Medulla oblongata (tissue), 1 donor: ENCODE data around the gene FADD.
"Not testable (repeated sequence)": the region's sequence is repeated elsewhere in the genome, so short reads cannot be mapped to it uniquely, and the experiment has no call there.

ENCODE experiments used
- DNase-seq: peaks from one replicate; pipeline ENCODE4 v3.0.0-alpha.2; 2015; ENCODE audit errors: extremely low spot score

FADD gene

DNA sequence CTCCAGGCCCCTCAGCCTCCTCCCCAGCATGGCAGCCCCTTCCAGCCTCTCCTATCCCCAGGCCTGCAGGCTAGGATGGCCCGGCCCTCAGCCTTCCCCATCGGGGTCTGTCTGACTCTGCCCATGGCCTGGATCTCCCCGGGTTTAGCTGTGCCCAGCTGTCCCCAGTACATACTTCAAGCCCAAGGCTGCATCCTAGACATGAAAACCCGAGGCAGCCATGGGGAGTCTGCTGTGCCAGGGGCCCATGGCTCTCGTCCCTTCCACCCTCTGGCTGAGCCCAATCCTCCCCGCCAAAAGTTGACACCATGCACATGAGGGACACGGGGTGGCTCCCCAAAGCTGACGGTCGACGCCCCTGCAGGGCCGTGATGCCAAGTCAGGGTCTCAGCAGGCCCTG lies 22.2 kb upstream of the FADD start:
- no peak for DNase-seq

DNA sequence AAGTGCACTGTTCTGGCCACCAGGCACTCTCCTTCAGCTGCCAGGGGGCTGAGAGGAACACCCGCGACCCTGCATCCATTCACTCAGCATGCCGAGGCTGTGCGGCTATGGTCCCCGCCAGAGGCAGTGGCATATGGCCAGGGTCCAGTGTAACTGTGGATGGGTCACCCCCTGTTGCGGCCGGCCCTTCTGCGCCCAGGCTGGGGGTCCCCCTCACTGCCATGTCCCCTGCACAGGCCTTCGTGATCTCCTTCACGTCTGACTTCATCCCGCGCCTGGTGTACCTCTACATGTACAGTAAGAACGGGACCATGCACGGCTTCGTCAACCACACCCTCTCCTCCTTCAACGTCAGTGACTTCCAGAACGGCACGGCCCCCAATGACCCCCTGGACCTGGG lies 20.8 kb upstream of the FADD start:
- no peak for DNase-seq

DNA sequence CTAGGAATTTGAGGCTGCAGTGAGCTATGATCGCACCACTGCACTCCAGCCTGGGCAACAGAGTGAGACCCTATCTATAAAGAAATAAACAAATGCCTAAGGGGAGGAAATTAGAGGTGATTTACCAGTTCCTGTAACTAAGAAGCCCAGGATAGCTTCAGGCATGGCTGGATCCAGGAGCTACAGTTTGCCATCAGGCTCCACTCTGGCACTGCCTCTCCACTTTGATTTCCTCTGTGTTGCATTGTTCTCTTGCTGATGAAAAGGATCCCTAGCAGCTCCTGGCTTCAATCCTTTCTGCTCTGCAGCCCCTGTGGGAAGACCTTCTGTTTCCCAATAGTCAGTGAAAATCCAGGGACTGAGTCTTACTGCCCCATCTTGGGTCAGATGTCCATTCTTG lies 20.1 kb upstream of the FADD start:
- no peak for DNase-seq

DNA sequence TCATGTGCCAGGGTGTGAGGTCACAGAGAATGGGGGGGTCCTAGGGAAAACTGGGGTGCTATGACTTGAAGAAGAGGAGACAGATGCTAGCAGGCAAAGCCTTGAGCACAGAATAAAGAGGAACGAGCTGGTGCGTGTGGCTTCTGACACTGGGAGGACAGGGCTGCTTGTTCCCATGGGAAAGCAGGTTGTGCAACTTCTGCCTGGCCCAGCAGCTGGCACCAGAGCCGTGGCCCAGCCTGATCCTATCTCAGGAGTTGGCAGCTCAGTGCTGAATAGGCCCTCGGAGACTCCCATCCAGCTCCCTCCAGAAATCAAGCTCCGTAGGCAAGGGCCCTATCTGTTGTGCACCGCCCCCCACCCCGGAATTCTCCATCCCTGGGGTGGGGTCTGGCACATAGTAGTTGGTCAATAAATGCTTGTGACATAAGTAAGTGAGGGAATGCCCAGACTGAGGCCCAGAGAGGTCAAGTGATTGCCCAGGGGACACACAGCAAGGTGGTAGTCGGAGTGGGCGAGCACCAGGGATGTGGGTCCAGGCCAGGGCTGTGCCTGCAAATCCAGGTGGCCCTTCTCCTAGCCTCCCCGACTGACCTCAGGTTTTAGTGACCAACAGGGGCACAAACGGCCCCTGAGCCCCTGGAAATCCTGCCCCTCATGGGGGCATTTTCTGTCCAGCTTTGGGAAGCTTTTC lies 19.5 kb upstream of the FADD start:
- no peak for DNase-seq

DNA sequence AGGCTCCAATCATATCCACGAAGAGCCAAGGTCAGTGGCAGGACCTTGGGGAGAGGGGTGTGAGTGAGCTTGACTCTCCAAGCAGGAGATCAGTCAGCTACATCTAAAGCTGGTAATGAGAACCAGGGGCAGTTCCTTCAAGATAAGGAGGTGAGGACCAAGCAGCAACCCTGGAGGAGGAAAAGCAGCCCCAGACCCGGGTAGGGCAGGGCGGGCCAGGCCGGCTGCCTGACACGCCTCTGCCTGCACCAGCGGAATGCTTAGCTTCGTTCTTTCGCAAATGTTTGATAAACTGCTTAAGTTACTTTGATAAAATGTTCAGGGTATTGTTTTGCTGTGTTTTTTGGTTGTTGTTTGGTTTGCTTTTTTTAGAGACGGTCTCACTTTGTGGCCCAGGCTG lies 18.7 kb upstream of the FADD start:
- DNase-seq, result no peak

DNA sequence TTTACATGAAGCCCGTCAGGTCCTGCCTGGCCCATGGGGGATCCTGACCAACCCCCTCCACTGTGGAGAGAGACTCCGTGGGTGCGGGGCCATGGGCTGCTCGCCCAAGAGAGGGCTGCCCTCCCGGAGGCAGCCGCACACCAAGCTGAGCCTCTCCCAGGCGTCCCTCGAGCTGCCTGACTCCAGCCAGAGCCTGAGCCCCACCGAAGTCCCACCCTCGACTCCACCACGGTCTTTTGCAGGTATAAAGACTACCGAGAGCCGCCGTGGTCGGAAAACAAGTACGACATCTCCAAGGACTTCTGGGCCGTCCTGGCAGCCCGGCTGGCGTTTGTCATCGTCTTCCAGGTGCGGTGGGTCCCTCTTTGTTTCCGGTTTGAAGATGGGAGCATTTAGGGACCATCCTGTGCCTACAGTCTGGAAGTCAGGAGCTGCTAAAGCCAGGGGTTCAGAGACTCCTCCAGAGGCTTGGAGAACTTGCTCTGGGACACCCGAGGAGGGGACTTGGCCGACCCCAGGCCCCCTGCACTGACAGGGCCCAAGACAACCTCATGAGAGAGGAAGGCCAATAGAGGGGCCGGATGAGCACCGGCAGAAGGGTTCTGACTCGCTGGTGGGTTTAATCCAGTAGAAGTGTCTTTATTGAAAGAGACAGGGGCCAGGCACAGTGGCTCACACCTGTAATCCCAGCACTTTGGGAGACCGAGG lies 17.6 kb upstream of the FADD start:
- no peak for DNase-seq

DNA sequence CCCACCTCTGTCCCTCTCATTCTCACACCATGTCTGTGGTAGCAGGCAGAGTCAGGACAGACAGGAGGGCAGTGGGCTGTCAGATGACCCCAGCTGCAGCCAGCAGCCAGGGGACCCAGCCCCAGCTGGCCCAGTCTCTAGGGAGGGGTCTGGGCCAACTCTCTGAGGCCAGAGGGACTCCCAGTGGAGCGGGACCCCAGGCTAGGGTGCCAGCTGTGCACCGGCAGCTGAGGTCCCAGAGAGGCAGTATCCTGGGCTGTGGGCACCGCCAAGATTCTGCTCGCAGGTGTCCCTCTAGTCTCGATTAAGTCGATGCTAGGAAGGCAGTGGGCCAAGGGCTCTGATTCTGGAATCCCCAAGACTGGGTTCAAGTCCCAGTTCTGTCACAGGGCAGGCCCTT lies 16.7 kb upstream of the FADD start:
- DNase-seq, result no peak

DNA sequence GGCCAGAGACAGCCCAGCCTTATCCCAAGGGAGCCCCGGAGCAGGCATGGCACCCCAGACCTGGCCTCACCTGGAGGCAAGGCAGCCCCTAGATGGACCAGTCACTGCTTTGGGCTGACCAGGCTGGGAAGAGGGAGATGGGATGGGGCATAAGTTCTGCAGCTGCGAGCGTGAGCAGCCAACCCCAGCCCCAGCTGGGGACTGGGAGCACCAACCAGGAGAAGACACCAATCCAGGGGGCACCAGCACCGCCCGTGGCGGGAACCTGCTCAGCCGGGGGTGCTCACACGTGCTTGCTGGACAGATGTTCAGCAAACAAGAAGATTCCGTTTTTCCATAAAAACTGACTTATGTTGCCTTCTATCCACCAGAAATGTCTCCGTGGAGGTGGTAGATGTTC lies 16.2 kb upstream of the FADD start:
- DNase-seq, result no peak

DNA sequence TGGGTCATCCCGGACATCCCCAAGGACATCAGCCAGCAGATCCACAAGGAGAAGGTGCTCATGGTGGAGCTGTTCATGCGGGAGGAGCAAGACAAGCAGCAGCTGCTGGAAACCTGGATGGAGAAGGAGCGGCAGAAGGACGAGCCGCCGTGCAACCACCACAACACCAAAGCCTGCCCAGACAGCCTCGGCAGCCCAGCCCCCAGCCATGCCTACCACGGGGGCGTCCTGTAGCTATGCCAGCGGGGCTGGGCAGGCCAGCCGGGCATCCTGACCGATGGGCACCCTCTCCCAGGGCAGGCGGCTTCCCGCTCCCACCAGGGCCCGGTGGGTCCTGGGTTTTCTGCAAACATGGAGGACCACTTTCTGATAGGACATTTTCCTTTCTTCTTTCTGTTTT lies 15.3 kb upstream of the FADD start:
- DNase-seq, result no peak

DNA sequence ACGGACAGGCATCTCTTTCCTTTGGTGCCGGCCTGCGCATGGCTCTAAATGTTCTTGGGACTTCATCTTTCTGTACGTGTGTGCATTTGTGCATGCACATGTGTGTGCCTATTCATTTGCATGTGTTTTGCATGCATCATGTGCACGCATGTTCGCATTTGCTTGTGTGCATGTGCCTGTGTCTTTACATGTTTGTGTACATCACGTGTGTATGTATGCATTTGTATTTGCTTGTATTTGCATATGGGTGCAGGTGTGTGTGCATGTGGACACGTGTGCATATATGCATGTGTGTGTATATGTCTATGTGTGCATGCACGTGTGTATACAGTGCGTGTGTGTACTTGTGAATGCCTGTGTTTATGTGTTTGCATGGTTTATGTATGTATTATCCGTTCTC lies 13.5 kb upstream of the FADD start:
- DNase-seq, result no peak

DNA sequence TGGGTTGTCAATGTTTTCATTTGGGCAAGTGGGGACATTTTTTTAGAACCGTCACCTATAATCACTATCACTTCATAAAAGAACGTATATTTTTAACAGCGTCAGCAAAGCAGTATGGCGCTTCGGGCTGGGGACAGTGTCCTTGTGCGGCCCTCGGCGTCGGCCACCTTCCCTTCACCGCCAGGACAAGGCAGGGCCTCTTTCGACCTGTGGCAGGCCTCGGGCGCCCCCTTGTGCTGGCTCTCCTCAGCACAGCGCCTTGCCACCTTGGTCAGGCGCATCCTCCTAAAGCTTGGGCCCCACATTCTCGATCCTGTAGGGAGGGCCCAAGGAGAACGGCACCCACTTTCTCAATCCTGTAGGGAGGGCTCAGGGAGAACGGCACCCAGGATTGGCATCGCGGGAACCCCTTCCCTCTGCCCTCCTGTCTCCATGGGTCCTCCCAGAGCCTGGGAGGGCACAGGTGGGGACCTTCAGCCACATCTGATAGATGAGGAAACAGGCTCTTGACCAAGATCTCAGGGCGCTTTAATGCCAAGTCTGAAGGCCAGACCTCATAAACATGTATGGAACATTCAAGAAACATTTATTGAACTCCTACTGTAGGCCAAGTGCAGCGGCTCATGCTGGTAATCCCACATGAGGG lies 11.5 kb upstream of the FADD start:
- DNase-seq, result peak; percentile 43

DNA sequence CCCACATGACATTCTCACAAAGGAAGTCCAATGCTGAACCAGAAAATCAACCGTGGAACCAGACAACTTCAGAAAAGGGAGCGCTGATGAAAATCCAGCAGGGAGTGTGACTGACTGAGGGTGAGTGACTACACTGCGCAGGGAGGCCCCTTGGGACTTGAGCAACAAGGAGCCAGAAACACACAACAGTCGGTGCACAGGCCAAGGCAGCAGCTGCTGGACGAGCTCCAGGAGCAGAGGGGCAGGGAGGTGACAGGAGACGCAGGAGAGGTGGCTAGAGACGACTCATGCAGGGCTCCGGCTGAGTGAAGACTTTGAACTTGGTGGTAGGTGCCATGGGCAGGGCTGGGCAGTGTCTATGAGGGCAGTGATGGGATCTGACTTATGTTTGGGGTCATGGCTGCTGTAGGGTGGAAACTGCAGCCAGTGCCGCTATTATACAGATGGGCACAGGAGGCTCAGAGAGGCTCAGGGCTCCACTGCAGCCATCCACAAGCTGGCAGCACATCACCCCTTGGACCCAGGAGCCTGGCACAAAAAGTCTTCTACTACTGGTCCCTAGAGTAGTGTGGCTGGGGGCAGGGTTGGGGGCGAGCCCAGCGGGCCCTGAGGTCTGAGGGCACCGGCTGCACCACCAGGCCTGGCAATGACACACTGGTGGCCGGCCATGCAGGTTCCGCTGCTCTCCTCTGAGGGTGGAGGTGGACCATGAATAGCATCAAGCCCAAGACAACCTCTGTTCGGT lies 10.3 kb upstream of the FADD start:
- DNase-seq, result no peak

DNA sequence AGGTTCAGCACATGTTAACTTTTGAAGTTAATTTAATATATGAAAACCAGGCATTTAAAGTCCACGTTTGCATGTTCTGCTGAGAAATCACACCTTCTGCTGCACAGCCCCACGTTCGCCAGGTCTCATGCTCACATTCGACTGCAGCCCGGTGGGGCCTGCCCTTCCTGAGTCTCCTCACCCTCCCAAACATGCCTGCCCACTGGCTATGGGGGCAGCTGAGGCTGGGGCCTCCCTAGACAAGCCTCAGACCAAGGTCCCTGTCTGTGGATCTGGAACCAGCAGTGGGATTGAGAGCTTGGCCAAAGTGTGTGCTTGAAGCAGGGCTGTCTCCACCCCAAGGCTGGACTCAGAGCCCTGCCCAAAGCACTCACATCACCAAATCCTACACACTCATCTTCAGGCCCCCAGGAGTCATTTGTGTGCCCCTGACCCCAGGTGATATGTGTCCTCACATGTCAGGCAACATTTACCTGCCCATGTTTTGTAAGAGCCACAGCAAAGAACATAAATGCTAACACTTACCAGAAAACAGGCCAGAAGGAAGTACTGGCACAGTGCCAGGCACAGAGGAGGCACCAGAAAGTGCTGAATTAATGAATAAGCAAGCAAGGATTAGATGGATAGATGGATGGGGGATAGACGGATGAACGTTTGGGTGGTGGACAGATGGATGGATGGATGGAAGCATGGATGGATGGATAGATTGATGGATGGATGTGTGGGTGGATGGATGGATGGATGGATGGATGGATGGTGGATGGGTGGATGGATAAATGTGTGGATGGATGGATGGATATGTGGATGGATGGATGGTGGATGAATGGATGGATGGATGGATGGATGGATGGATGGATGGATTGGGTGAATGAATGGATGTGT lies 9.4 kb upstream of the FADD start:
- DNase-seq, result no peak

DNA sequence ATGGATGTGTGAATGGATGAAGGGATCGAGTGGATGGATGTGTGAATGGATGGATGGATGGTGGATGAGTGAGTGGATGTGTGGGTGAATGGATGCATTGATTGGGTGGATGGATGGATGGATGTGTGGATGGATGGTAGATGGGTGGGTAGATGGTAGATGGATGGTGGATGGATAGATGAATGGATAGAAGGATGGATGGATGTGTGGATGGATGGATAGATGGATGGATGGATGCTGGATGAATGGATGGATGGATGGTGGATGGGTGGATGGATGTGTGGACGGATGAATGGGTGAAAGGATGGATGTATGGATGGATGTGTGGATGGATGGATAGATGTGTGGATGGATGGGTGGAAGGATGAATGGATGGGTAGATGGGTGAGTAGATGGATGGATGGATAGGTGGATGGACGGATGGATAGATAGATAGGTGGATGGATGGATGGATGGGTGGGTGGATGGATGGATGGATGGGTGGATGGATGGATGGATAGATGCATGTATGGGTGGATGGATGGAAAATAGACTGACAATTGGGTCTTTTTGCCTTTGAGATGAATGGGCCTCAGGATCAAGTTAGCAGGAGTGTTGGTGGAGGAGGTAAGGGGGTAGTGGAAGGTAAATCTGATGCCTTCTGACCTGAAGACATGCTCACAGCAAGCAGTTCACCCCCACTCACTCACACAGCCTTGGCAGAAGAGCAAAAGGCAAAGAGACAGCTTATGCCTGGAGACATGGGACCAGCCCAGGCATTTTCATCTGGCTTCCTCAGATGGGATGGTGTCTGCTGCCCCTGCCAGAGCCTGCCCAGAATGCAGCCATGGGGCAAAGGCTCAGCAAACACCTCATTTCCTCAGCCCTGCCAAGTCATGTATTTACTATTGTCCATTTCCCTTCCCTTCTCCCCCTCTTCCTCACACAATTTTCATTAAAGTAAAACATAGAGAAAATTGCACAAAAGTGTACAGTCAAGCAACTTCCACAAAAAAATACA lies 8.0 kb upstream of the FADD start:
- no peak for DNase-seq

DNA sequence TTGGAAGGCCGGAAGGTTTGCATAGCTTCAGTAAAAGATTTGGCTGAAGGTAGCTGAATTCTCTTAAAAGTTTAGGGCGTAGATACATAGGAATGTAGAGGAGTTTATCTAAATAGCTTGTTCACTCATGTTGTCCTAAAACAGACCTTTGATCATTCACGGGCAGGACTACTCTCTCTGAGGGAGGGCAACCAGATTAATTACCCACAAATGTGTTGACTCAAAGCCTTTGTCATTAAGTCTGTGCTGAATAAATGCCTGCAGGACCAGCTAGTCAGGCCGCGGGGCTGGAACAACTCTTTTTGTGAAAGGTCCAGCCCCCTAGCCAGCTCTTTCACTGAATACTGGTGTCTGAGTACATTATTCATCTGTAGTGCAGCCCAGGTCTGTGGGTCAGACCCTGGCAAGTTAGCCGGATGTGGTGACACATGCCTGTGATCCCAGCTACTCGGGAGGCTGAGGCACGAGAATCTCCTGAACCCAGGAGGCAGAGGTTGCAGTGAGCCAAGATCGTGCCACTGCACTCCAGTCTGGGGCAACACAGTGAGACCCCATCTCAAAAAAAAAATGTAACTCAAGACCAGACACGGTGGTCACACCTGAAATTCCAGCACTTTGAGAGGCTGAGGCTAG lies 2.8 kb upstream of the FADD start:
- DNase-seq, result no peak

DNA sequence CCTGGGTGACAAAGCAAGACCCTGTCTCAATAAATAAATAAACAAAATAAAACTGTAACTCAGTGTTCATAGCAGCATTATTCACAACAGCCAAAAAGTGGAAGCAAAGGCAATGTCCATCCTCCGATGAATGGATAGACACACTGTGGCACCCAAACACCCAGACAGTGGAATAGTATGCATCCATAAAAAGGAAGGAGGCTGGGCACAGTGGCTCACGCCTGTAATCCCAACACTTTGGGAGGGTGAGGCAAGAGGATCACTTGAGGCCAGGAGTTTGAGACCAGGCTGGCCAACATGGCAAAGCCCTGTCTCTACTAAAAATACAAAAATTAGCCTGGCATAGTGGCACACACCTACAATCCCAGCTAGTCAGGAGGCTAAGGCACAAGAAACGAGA lies 2.0 kb upstream of the FADD start:
- DNase-seq, result not testable (repeated sequence)

DNA sequence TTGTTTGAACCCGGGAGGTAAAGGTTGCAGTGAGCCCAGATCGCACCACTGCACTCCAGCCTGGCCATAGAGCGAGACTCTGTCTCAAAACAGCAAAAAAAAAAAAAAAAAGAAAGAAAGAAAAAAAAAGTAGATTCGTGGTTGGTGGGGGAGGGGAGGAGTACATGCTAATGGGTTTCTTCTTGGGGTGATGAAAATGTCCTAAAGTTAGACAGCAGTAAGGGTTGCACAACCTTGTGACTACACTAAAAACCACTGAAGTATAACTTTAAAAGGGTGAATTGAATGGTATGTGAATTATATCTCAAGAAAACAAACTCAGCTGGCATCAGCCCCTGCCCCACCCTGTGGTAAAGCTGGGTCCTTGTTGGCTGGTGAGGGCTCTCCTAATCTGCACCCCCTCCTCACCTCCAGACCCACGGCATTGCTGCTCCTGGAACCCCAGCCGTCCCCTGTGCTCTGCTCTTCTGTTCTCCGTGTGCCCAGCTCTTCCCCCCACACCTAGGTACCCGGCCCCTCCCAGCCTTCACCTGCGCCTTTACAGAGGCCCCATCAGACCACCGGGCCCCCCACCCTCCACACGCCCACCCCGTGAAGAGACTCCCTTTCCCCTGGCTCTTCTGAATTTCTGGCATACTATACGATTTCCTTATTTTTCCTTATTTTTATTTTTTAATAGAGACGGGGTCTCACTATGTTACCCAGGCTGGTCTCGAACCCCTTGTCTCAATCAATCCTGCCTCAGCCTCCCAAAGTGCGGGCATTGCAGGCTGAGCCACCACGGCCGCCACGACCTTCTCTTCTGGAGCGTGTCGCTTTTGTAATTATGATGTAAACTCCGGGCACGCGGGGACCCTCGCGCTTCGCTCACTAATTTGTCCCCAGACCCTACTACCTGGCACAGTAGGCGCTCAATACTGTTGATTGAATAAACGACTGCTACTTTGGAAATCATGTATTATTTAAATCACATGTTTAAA lies 924 bp upstream of the FADD start:
- no peak for DNase-seq

DNA sequence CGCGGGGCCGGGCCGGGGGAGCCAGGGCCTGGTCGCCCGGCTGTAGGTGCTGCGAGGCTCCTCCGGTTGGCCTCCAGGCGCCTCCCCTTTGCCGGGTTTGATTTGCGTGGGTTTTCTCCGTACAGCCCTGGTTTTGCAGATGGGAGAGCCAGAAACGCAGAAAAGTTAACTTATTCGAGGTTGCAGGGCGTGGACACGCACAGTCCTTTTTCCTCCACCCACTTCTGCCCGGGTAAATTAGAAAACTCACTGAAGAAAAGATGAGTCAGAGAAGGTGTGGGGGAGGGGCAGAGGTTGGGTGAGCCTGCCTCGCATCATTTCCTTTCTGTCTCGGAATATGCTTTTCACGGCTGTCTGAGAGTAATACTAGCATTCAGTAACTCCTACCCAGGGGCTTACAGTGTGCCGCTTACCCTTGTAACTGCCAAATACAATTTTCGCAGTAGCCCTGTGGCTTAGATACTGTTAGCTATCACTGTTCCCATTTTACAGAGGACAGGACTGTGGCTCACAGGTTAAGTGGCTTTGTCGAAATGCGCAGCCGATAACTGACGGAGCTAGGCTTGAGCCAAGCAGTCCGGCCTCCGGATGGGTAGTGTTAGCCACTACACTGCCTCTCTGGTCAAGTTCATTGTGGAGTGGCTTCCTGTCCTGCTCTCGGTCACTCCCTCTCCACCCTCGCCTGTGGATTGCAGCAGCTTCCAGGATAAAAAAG lies 812 bp downstream of the FADD start:
- DNase-seq, result peak; percentile 34
